ENCODE results near the gene DHCR24. TPM values are rescaled to one million over a fixed set of nuclear protein-coding genes. Genes with fewer than 3 reads are reported as not detected.

DHCR24 gene
- total RNA-seq, 2 donors from 2014 or later = 28.4 to 94.6 TPM

DNA sequence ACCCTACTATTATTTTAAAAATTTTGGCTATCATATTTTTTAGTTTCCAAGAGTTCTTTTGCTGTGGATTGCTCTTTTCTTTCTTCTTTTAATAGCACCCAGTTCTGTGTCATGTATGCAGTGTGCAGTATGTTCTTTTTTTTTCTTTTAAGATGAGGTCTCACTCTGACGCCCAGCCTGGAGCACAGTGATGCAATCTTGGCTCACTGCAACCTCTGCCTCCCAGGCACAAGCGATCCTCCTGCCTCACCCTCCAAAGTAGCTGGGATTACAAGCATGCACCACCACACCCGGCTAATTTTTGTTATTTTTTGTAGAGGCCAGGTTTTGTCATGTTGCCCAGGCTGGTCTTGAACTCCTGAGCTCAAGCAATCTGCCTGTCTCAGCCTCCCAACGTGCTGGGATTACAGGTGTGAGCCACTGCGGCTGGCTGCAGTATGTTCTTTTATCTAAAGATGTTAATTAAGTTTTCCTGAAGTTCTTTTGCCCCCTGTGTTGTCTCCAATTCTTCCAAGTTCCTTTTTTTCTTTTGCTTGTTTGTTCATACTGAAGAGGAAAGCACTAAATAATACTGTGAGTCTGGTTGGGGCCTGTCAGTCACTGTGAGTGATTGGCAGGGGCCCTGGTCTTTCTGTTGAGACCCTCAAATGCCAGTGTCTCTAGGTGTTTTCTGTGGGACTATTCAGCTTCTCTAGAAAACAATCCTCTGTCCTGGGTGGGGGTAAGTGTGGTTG lies 68.4 kb downstream of the DHCR24 start:
- H3K27ac Mint-ChIP-seq = no peak overlapping the region
- H3K36me3 Mint-ChIP-seq = peaks cover 4% of the 10 kb centered on the region in 2 donors
- ATAC-seq (no peak), DNase-seq (ENCODE audit: low spot score in 2 of 2) (no peak)
- peaks cover 2 to 4% of the 10 kb centered on the region in 2 donors for H3K9me3 Mint-ChIP-seq

DNA sequence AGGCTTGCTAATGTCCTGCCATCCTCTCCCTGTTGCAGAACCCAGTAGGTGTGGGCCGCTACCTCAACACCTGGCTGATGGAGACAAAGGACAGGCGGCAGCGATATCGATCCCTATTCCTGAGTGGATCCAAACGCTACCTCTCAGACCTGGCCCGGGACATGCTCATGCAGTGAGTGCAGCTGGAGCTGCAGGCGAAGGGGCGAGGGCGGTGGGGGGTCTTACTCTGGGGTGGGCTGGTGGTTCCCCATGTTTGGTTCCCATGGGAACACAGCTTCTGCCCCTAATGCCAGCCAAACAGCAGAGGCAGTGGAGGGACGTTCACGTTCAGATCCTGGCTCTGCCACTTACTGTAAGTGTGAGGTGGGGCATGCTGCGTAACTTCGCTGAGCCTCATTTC lies 70.0 kb downstream of the DHCR24 start:
- no peaks in the 10 kb centered on the region for H3K9me3 Mint-ChIP-seq
- H3K36me3 Mint-ChIP-seq = no peaks in the 10 kb centered on the region
- DNase-seq (ENCODE audit: low spot score in 2 of 2) (no peak), ATAC-seq (no peak)
- H3K27ac Mint-ChIP-seq = no peak overlapping the region

DNA sequence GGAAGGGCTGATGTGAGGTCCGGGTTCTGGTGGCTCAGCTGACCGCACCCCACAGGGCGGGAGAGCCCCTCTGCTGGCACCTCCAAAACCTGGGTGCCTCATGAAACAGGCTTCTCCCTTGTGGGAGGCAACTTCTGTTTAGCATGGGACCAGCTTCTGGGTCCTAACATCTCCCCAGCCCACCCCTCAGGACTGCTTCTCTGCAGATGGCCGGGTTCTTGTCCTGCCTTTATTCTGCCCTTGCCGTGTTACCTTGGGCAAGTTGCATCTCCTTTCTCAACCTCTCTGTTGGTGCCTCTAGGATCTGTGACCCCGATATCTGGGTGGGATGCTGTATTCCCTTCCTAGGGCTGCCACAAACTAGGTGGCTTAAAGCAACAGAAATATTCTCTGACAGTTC lies 70.9 kb downstream of the DHCR24 start:
- Mint-ChIP-seq H3K36me3 (no peaks in the 10 kb centered on the region), H3K27ac (peak overlapping the region in 1 of 2 donors; percentile 44), H3K9me3 (no peaks in the 10 kb centered on the region)
- ATAC-seq = no peak
- DNase-seq (ENCODE audit: low spot score in 2 of 2) = no peak

DNA sequence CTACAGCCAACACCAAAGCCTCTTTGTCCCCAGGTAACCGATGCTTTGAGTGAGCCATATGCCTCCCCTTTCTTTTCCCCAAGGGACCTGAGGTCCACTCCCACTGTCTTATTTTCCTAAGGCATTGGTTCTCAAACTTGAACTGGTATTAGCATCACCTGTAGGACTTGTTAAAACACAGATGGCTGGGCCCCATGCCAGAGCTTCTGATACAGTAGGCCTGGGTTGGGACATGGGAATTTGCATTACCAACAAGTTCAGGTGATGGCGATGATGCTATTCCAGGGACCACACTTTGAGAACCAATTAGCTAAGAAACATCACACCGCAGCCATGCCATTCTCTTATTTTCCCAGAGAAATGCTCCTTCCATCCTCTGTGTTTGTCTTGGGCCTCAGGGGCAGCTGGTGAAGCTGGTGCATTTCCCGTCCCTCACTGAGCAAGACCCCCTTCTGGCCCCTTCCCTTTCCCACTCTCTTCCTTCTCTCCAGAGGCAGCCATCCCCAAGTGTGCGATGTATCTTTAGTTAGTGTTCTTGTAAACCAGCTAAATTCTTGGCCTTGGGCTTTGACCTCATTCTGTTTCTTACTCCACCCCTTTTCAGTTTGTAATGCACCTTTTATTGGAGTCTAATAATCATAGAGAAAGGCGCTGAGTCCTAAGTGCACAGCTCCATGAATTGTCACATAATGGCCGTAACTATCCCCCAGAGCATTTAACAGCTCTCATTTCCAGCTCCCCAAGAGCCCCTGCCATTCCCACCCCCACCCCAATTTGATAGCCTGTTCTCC lies 71.7 kb downstream of the DHCR24 start:
- DNase-seq (ENCODE audit: low spot score in 2 of 2) (no peak), ATAC-seq (no peak)
- H3K9me3 Mint-ChIP-seq = no peaks in the 10 kb centered on the region
- H3K36me3 Mint-ChIP-seq = no peaks in the 10 kb centered on the region
- no peak overlapping the region for H3K27ac Mint-ChIP-seq

DNA sequence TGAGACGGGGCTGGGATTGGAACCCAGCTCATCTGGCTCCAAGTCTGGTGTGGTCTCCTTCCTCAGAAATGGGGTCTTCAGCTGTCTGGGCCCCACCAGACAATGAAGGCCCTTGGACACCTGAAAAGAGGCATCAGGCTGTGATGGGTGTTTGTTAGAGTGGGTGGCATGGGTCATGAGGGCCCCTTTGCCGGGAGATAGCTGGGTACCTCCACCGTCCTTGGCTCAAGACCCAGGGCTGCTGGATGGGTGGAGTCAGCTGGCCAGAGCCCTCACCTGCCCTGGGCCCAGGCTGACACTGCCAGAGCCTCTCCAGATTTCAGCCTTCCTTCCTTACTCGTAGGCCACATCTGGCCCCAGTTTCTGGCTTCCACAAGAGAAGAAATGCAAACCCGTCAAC lies 72.4 kb downstream of the DHCR24 start:
- DNase-seq (ENCODE audit: low spot score in 2 of 2) (no peak), ATAC-seq (no peak)
- H3K9me3 Mint-ChIP-seq = no peaks in the 10 kb centered on the region
- no peaks in the 10 kb centered on the region for H3K36me3 Mint-ChIP-seq
- no peak overlapping the region for H3K27ac Mint-ChIP-seq

DNA sequence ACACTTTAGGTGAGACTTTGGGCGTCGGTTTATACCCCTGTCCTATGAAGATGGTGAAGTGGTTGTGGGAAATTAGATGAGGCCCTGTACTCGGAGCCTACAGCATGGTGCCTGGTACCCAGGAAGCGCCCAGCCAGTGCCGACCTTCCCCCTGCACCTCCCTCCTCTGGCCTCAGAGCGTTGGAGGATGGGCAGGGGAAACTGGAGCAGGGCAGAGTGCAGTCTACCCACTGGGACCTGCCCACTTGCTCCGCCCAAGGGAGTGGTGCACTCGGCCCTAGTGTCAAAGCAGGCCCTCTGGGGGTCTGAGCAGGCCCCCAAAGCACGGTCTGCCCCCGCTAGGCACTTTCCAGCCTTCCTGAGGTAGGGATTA lies 72.9 kb downstream of the DHCR24 start:
- ATAC-seq (no peak), DNase-seq (ENCODE audit: low spot score in 2 of 2) (no peak)
- Mint-ChIP-seq H3K36me3 (no peaks in the 10 kb centered on the region), H3K27ac (no peak overlapping the region), H3K9me3 (no peaks in the 10 kb centered on the region)

DNA sequence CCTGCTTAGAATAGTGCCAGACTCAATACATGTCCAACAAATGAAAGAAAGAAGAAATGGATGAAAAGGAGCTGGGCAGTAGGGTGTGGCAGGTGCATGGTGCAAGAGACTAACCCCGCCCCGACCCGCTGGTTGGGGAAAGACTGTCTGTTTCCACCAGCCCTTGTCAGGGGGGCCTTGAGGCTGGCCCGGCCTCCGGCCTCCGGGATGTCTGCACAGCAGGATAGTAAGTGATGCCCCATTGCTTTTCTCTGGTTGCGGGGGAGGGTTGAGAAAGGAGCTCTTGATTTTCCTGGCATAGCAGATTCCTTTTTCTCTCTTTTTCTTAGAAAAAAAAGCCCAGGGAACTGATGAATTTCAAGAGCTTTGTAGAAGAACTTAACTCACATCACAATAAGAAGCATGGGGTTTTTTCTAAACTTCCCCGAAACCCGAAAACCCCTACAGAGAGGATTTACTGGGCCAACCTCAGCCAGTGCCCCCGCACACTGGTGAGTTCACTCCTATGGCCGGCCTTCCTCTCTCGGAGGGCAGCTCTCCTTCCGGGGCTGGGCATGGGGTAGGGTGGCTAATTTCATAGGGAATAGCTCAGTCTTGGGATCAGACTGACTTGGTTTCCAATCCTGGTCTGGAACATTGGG lies 73.4 kb downstream of the DHCR24 start:
- Mint-ChIP-seq H3K36me3 (no peaks in the 10 kb centered on the region), H3K9me3 (no peaks in the 10 kb centered on the region), H3K27ac (no peak overlapping the region)
- ATAC-seq (no peak), DNase-seq (ENCODE audit: low spot score in 2 of 2) (no peak)

DNA sequence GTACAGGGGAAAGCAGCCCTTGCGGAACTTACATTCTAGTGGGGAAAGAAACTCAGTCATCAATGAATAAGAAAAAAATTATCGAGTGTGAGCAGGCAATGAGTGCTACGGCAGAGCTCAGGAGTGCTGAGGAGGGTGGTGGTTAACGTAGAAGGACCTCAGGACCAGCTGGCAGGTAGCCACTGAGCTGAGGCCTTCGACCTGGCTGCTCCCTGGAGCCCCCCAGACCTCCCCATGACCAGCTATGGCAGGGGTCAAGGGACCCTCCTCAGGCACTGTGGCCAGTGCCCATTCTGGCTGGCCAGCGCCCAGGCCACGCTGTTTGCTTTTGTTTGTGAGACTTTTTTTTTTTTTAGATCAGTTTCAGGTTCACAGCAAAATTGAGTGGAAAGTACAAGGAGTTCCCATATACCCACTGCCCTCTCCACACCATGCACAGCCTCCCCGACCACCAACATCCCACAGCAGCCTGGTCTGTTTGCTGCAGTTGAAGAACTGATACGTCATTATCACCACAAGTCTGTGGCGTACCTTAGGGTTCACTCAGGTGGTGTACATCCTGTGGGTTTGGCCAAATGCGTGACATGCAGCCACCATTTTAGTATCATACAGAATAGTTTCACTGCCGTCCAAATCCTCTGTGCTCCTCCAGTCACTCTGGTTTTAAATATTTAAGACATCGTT lies 74.1 kb downstream of the DHCR24 start:
- DNase-seq (ENCODE audit: low spot score in 2 of 2) (no peak), ATAC-seq (no peak)
- Mint-ChIP-seq H3K36me3 (no peaks in the 10 kb centered on the region), H3K9me3 (no peaks in the 10 kb centered on the region), H3K27ac (no peak overlapping the region)

DNA sequence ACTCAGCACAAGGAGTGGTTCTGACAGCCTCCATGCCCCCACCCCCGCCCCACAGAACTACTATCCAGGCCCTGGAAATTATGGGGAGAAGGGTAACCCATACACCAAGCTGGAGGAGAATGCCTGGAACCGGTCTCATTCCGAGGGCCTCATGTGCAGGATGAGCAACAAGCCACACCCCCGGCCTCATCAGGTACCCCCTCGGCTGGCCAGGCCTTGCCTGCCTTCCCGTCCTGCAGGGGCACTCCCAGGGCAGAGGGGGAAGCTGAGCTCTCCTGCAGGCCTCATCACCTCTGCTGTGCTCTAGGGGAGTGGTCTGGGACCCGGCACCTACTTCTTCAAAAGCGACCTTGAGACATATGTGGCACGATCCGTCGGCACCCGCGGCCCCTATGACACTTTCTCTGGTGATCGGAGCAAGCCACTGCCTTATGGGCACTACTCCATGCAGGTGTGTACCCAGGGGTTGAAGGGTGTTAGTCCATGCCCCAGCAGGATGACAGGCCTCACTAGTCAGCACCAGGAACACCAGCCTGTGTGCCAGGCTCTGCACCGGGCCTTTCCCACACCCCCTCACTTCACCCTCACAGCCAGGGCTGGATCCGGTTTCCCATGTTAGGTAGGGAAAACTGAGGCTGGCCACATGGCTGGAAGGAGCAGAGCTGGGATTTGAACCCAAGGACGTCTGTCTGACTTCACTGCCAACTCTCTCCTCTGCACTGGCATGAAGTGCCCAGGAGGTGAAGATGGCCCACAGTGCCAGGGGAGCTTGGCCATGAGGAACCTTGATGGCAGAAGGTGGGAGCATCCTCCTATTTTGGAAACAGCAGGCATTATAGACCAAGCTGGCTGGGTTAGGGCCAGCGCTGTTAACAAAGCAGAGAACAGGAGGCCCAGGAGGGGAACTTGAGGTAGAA lies 75.0 kb downstream of the DHCR24 start:
- H3K9me3 Mint-ChIP-seq = no peaks in the 10 kb centered on the region
- DNase-seq (ENCODE audit: low spot score in 2 of 2) (no peak), ATAC-seq (no peak)
- H3K27ac Mint-ChIP-seq = no peak overlapping the region
- H3K36me3 Mint-ChIP-seq = no peaks in the 10 kb centered on the region

DNA sequence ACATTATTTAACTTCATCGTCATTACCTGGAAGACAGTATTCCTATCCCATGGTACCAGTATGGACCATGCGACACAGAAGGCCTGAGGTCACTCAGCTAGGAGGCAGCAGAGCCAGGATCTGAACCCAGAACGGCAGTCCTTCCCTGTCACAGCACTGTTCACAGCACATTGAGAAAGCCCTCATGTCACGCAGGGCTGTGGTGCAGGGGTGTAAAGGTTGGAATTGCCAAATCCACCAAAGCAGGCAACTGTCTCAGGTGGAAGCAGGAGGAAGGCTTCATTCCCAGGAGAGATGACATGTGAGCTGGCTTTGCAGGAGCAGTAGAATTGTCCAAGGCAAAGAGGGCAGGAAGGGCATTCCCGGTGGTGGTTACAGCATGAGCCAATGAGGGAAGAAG lies 75.9 kb downstream of the DHCR24 start:
- DNase-seq (ENCODE audit: low spot score in 2 of 2) = no peak
- Mint-ChIP-seq H3K9me3 (no peaks in the 10 kb centered on the region), H3K27ac (no peak overlapping the region), H3K36me3 (no peaks in the 10 kb centered on the region)
- no peak for ATAC-seq

DNA sequence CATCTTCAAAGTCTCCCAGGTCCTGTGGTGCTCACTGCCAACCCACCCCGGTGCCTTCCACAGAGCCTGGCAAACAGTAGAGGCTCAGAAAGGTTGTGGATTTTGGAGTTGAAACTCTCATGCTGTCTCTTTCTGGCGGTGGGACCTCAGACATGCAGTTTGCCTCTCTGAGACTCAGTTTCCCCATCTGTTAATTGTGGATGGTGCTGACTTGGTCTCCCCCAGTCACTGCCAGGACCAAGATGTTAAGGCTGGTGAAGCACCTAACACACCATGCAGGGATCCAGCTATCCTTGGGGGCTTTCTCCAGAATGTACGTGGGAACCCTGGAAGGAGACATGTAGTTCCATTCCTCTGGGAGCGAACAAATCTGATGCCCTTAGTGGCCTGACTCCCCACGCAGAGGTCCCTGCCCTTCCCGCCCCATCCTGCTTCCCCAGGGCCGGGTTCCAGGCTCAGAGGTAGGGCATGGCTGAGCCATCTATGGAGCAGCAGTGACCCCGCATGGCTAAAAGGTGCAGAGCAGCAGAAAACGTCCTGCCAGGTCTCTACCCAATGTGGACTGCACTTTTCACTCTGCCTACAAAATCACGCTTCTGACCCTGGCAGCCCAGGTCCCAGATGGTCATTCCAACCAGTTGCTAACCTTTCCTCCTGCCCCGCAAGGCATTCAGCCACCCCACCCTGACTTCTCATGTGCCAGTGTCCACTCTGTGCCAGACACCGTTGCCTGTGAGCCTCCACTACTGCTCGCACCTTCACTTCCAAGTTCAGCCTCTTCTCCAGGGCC lies 76.6 kb downstream of the DHCR24 start:
- Mint-ChIP-seq H3K27ac (no peak overlapping the region), H3K9me3 (no peaks in the 10 kb centered on the region)
- ATAC-seq = peak; percentile 74 to 93

DNA sequence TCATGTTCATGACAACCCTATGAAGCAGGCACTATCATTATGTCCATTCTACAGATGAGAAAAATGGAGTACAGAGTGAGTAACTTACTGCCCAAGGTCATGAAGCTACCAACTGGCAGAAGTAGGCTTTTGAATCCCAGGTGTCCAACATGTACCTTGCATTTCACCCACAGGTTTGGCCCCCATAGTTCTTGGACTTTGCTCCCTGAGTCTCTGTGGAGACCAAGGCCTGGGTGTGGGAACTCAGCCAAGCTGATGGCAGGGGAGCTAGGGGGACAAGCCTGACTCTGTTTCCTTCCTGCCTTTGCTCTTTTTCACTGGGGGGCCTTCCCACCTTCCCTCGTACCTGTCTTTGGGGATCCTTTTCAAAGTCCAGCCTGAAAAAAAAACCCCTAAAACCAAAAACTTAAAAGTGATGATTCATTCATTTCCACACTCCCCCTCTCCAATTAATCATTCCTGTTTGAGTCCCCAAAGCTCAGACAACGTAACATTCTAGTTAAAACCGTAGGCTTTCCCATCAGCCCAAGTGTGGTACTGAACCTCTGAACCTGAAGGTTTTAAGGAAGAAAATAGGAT lies 77.4 kb downstream of the DHCR24 start:
- Mint-ChIP-seq H3K36me3 (no peaks in the 10 kb centered on the region), H3K27ac (no peak overlapping the region), H3K9me3 (no peaks in the 10 kb centered on the region)
- ATAC-seq = no peak
- DNase-seq (ENCODE audit: low spot score in 2 of 2) = no peak

More for the DNA sequence above, 76.6 kb downstream of the DHCR24 start:
- peak in 1 of 2 donors; percentile 78 for DNase-seq (ENCODE audit: low spot score in 2 of 2)
- H3K36me3 Mint-ChIP-seq = no peaks in the 10 kb centered on the region

DNA sequence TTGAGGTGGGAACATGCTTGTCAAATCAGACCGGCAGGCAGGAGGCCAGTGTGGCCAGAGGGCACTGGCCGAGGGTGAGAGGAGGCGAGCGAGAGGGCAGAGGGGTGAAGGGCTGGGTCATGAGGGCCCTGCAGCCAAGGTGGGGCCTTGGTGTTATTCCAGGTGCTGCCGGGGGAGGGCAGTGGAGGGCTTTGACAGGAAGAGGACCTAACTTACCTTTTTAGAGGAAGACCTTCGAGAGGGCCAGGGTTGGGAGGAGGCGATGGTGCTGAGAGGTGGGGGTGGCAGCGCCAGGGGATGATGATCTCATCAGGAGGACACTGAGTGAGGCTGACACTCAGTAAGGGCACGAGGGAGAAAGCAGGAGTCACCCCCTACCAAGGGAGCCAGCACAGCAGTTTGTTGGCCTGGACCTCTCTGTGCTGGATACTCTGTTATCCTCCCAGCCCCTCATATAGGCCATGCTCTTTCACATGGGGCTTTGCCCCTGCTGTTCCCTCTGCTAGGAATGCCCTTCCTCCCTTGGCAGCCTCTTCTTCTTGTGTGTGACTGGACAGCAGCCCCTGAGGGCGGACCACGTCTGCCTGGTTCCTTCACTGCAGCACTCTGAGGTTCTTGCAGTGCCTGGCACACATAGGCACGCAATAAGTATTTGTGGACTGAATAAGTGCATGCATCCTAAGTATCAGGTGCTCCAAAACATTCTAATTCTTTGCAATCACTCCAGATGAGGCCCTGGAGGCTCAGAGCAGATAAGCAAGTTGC lies 78.4 kb downstream of the DHCR24 start:
- Mint-ChIP-seq H3K9me3 (no peaks in the 10 kb centered on the region), H3K36me3 (no peaks in the 10 kb centered on the region), H3K27ac (peak overlapping the region in 1 of 2 donors; percentile 7)
- ATAC-seq (no peak), DNase-seq (ENCODE audit: low spot score in 2 of 2) (no peak)

DNA sequence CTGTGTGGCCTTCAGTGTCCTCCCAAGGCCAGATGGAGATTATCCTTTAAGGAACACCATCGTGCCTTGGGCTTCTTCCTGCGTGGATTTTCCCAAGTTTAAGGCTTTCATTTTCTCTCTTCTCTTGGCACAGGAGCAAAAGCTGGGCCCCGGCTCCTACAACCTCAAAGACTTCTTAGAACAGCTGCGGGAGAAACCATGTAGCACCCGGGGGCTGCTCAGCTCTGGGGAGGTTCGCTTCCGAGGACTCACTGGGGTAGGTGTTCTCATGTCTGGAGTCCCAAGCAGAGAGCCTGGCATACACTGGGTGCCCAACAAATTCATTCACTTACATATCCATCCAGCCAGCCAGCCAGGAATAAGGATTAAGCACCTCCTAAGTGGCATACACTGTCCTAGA lies 79.2 kb downstream of the DHCR24 start:
- H3K36me3 Mint-ChIP-seq = no peaks in the 10 kb centered on the region
- DNase-seq (ENCODE audit: low spot score in 2 of 2) (no peak), ATAC-seq (no peak)
- H3K27ac Mint-ChIP-seq = peak overlapping the region in 1 of 2 donors; percentile 7
- H3K9me3 Mint-ChIP-seq = no peaks in the 10 kb centered on the region

Measured in activated naive CD4-positive, alpha-beta T cell treated with anti-CD3 and anti-CD28 coated beads, Interleukin-2, amount 50 U/mL, for 72 hours (primary cell).